HL-60 (cell line): Measurements from ENCODE around the gene UBALD1.

Experiments used
- CTCF ChIP-seq: IDR thresholded peaks from one replicate; pipeline ENCODE4 v1.5.1; 2011; ENCODE audit warnings: low read length, control low read depth, inconsistent platforms; ENCODE audit not compliant: insufficient read depth
- GABPA ChIP-seq: IDR thresholded peaks from 2 replicates; pipeline ENCODE4 v1.6.1; 2012; ENCODE audit warnings: low read depth
- POLR2AphosphoS5 ChIP-seq: IDR thresholded peaks from 2 replicates; pipeline ENCODE4 v1.6.1; 2012; ENCODE audit warnings: low read depth
- REST ChIP-seq: IDR thresholded peaks from 2 replicates; pipeline ENCODE4 v1.6.1; 2012; ENCODE audit warnings: low read depth; ENCODE audit not compliant: insufficient replicate concordance

GRCh38 chr16:4654011-4654963 is 39.6 kb upstream of the UBALD1 start:
- TF ChIP-seq CTCF (no peak), REST (no peak), GABPA (no peak), POLR2AphosphoS5 (no peak)
